GM23338 (cell line): ENCODE data around the gene SLC22A4. TPM values are rescaled to one million over a fixed set of nuclear protein-coding genes. Genes with fewer than 3 reads are reported as not detected.

Source experiments
- ATAC-seq: fragments of 200-7000 bp; cut with Tn5 transposase; 3 replicates; pipeline ENCODE4 v1.9.1; 2020
- DNase-seq: peaks from one replicate; pipeline ENCODE4 v3.0.0-alpha.2; 2015; ENCODE audit warnings: low spot score
- H2AFZ ChIP-seq: fragments of 200-600 bp; sonication (generic); 2 replicates; pipeline ENCODE4 v1.8.0; 2016; ENCODE audit warnings: antibody characterized with exemption, mild to moderate bottlenecking, moderate library complexity
- H3F3A ChIP-seq: fragments of 200-600 bp; sonication (generic); replicated peaks from 2 replicates; pipeline ENCODE4 v1.8.0; 2017; ENCODE audit warnings: antibody characterized with exemption, mixed run types, low read depth
- H3K27ac ChIP-seq: fragments of 200-600 bp; sonication (generic); 2 replicates; pipeline ENCODE4 v1.6.1; 2016; ENCODE audit warnings: low read depth
- H3K27me3 ChIP-seq: fragments of 200-600 bp; sonication (generic); 2 replicates; pipeline ENCODE4 v1.8.0; 2016; ENCODE audit warnings: mild to moderate bottlenecking, mixed run types, moderate library complexity; ENCODE audit not compliant: insufficient read depth
- H3K36me3 ChIP-seq: fragments of 200-600 bp; sonication (generic); 2 replicates; pipeline ENCODE4 v1.8.0; 2016; ENCODE audit warnings: mild to moderate bottlenecking; ENCODE audit not compliant: insufficient read depth
- H3K4me1 ChIP-seq: fragments of 200-600 bp; sonication (generic); 2 replicates; pipeline ENCODE4 v1.8.0; 2016; ENCODE audit warnings: mild to moderate bottlenecking, moderate library complexity; ENCODE audit not compliant: insufficient read depth
- H3K4me2 ChIP-seq: fragments of 200-600 bp; sonication (generic); 2 replicates; pipeline ENCODE4 v1.7.1; 2017; ENCODE audit warnings: mixed run types
- H3K4me3 ChIP-seq: fragments of 200-600 bp; sonication (generic); 2 replicates; pipeline ENCODE4 v1.6.1; 2016; ENCODE audit warnings: mixed run types
- H3K79me2 ChIP-seq: fragments of 200-600 bp; sonication (generic); replicated peaks from 2 replicates; pipeline ENCODE4 v1.8.0; 2017; ENCODE audit warnings: mild to moderate bottlenecking; ENCODE audit not compliant: insufficient read depth
- H3K9me2 ChIP-seq: fragments of 200-600 bp; sonication (generic); 2 replicates; pipeline ENCODE4 v1.8.0; 2017; ENCODE audit not compliant: insufficient read depth
- H4K20me1 ChIP-seq: fragments of 200-600 bp; sonication (generic); replicated peaks from 2 replicates; pipeline ENCODE4 v1.8.0; 2017; ENCODE audit warnings: mild to moderate bottlenecking; ENCODE audit not compliant: insufficient read depth
- H3K27ac Mint-ChIP-seq: 2 replicates; pipeline ENCODE4 v1.8.0; 2020; ENCODE audit warnings: inconsistent platforms, mild to moderate bottlenecking, moderate library complexity, mixed read lengths
- H3K27me3 Mint-ChIP-seq: 3 replicates; pipeline ENCODE4 v1.8.0; 2022; ENCODE audit warnings: low read depth, mild to moderate bottlenecking, moderate library complexity, mixed read lengths, inconsistent platforms; ENCODE audit not compliant: insufficient read depth, poor library complexity
- H3K36me3 Mint-ChIP-seq: 3 replicates; pipeline ENCODE4 v1.8.0; 2021; ENCODE audit warnings: low read depth, mild to moderate bottlenecking, inconsistent platforms, moderate library complexity, mixed read lengths
- H3K4me1 Mint-ChIP-seq: 3 replicates; pipeline ENCODE4 v1.8.0; 2020; ENCODE audit warnings: mild to moderate bottlenecking, inconsistent platforms, mixed read lengths
- H3K4me3 Mint-ChIP-seq: 3 replicates; pipeline ENCODE4 v1.8.0; 2021; ENCODE audit warnings: moderate library complexity, mild to moderate bottlenecking, inconsistent platforms, mixed read lengths
- H3K9me3 Mint-ChIP-seq: 3 replicates; pipeline ENCODE4 v1.8.0; 2020; ENCODE audit warnings: moderate library complexity, mild to moderate bottlenecking, inconsistent platforms, mixed read lengths
- CREB1 ChIP-seq: fragments of 250-450 bp; sonication (Bioruptor Pico); IDR thresholded peaks from 2 replicates; pipeline ENCODE4 v1.5.0; 2020; ENCODE audit warnings: low read depth, mild to moderate bottlenecking, moderate library complexity
- CTCF ChIP-seq, 2 experiments: fragments of 200-600 bp in 1 of 2; sonication (generic) in 1 of 2; conservative IDR thresholded peaks; 2 replicates each; pipeline versions ENCODE4 v1.5.1 to v1.6.1; 2016 to 2017; ENCODE audit warnings: antibody characterized with exemption in 2 of 2, low read depth in 2 of 2, mild to moderate bottlenecking in 2 of 2, moderate library complexity in 1 of 2
- ETS1 ChIP-seq: IDR thresholded peaks from 2 replicates; pipeline ENCODE4 v1.6.1; 2016; ENCODE audit warnings: antibody characterized with exemption
- EZH2 ChIP-seq: fragments of 200-600 bp; sonication (generic); IDR thresholded peaks from one replicate; pipeline ENCODE4 v1.8.0; 2017; ENCODE audit warnings: antibody characterized with exemption, mild to moderate bottlenecking, low read depth; ENCODE audit not compliant: unreplicated experiment
- EZH2phosphoT487 ChIP-seq: fragments of 200-600 bp; sonication (generic); IDR thresholded peaks from one replicate; pipeline ENCODE4 v1.8.1; 2018; ENCODE audit warnings: antibody characterized with exemption; ENCODE audit not compliant: unreplicated experiment
- JUNB ChIP-seq: IDR thresholded peaks from one replicate; pipeline ENCODE4 v1.6.1; 2016; ENCODE audit warnings: antibody characterized with exemption; ENCODE audit not compliant: unreplicated experiment
- NANOG ChIP-seq: IDR thresholded peaks from 2 replicates; pipeline ENCODE4 v1.6.1; 2016; ENCODE audit warnings: antibody characterized with exemption, borderline replicate concordance
- POLR2AphosphoS5 ChIP-seq: IDR thresholded peaks from 2 replicates; pipeline ENCODE4 v1.6.1; 2016; ENCODE audit warnings: antibody characterized with exemption, low read depth
- STAT1 ChIP-seq: IDR thresholded peaks from one replicate; pipeline ENCODE4 v1.6.1; 2016; ENCODE audit warnings: antibody characterized with exemption; ENCODE audit not compliant: unreplicated experiment
- ZNF114 ChIP-seq: fragments of 250-450 bp; sonication (Bioruptor Pico); IDR thresholded peaks from 2 replicates; pipeline ENCODE4 v1.5.0; 2020; ENCODE audit warnings: mild to moderate bottlenecking, moderate library complexity
- ZNF331 ChIP-seq: fragments of 250-450 bp; sonication (Bioruptor Pico); IDR thresholded peaks from 2 replicates; pipeline ENCODE4 v1.5.0; 2020; ENCODE audit warnings: low read depth, mild to moderate bottlenecking, moderate library complexity
- polyA plus RNA-seq: library from polyadenylated mRNA; unstranded; fragments of >200 nt; fragmentation: Nextera tagmentation; extraction: Ambion mirVana; gene quantifications from 2 replicates; pipeline ENCODE4 v1.2.1, GENCODE V29; 2016
- total RNA-seq: library from RNA; depleted of rRNA; stranded (reverse); fragments of >200 nt; shearing (Covaris generic); gene quantifications from 2 replicates; pipeline ENCODE4 v1.2.3, GENCODE V29; 2014
- TF ChIP-seq, protein P1 (sequence below): fragments of 250-450 bp; sonication (Bioruptor Pico); IDR thresholded peaks from 2 replicates; pipeline ENCODE4 v1.5.0; 2020; ENCODE audit warnings: mild to moderate bottlenecking, moderate library complexity
- TF ChIP-seq, protein P2 (sequence below): IDR thresholded peaks from one replicate; pipeline ENCODE4 v1.6.1; 2018; ENCODE audit warnings: antibody characterized with exemption; ENCODE audit not compliant: unreplicated experiment

SLC22A4 gene
- total and polyA plus RNA-seq, 2 experiments from 2014 or later: 0.28 to 0.40 TPM

- no peaks in the 10 kb centered on the region for H3K9me2 ChIP-seq
- peaks cover 17% of the 10 kb centered on the region for H3K4me1 ChIP-seq
- Mint-ChIP-seq H3K9me3 (no peaks in the 10 kb centered on the region), H3K27me3 (peaks cover 23% of the 10 kb centered on the region), H3K4me1 (peaks cover 23% of the 10 kb centered on the region), H3K4me3 (peak overlapping the region; percentile 78), H3K27ac (no peak overlapping the region), H3K36me3 (no peaks in the 10 kb centered on the region; the same call in 2 of the 3 replicates)
- H3K4me3 ChIP-seq: peak overlapping the region; percentile 70
- H4K20me1 ChIP-seq: no peaks in the 10 kb centered on the region
- H2AFZ ChIP-seq: peak overlapping the region; percentile 96
- DNase-seq: no peak
- no peak overlapping the region for H3K27ac ChIP-seq
- 0 out of 2 replicates have a peak, but pooled peaks cover 3% of the 10 kb centered on the region for H3F3A ChIP-seq
- H3K36me3 ChIP-seq: no peaks in the 10 kb centered on the region
- no peak; the same call in 1 of the 3 replicates for ATAC-seq
- no peaks in the 10 kb centered on the region for H3K79me2 ChIP-seq
- H3K4me2 ChIP-seq: peak overlapping the region; percentile 85
- TF ChIP-seq, protein P1, sequence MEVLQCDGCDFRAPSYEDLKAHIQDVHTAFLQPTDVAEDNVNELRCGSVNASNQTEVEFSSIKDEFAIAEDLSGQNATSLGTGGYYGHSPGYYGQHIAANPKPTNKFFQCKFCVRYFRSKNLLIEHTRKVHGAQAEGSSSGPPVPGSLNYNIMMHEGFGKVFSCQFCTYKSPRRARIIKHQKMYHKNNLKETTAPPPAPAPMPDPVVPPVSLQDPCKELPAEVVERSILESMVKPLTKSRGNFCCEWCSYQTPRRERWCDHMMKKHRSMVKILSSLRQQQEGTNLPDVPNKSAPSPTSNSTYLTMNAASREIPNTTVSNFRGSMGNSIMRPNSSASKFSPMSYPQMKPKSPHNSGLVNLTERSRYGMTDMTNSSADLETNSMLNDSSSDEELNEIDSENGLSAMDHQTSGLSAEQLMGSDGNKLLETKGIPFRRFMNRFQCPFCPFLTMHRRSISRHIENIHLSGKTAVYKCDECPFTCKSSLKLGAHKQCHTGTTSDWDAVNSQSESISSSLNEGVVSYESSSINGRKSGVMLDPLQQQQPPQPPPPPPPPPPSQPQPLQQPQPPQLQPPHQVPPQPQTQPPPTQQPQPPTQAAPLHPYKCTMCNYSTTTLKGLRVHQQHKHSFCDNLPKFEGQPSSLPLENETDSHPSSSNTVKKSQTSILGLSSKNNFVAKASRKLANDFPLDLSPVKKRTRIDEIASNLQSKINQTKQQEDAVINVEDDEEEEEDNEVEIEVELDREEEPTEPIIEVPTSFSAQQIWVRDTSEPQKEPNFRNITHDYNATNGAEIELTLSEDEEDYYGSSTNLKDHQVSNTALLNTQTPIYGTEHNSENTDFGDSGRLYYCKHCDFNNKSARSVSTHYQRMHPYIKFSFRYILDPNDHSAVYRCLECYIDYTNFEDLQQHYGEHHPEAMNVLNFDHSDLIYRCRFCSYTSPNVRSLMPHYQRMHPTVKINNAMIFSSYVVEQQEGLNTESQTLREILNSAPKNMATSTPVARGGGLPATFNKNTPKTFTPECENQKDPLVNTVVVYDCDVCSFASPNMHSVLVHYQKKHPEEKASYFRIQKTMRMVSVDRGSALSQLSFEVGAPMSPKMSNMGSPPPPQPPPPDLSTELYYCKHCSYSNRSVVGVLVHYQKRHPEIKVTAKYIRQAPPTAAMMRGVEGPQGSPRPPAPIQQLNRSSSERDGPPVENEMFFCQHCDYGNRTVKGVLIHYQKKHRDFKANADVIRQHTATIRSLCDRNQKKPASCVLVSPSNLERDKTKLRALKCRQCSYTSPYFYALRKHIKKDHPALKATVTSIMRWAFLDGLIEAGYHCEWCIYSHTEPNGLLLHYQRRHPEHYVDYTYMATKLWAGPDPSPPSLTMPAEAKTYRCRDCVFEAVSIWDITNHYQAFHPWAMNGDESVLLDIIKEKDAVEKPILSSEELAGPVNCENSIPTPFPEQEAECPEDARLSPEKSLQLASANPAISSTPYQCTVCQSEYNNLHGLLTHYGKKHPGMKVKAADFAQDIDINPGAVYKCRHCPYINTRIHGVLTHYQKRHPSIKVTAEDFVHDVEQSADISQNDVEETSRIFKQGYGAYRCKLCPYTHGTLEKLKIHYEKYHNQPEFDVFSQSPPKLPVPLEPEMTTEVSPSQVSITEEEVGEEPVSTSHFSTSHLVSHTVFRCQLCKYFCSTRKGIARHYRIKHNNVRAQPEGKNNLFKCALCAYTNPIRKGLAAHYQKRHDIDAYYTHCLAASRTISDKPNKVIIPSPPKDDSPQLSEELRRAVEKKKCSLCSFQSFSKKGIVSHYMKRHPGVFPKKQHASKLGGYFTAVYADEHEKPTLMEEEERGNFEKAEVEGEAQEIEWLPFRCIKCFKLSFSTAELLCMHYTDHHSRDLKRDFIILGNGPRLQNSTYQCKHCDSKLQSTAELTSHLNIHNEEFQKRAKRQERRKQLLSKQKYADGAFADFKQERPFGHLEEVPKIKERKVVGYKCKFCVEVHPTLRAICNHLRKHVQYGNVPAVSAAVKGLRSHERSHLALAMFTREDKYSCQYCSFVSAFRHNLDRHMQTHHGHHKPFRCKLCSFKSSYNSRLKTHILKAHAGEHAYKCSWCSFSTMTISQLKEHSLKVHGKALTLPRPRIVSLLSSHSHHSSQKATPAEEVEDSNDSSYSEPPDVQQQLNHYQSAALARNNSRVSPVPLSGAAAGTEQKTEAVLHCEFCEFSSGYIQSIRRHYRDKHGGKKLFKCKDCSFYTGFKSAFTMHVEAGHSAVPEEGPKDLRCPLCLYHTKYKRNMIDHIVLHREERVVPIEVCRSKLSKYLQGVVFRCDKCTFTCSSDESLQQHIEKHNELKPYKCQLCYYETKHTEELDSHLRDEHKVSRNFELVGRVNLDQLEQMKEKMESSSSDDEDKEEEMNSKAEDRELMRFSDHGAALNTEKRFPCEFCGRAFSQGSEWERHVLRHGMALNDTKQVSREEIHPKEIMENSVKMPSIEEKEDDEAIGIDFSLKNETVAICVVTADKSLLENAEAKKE (CRISPR knock-in tag): no peak
- TF ChIP-seq POLR2AphosphoS5 (no peak), ZNF331 (CRISPR knock-in tag) (no peak), JUNB (no peak), ZNF114 (no peak), EZH2phosphoT487 (no peak), STAT1 (no peak), CTCF (conservative IDR thresholded peaks at IDR 0.05; ENCODE audit: low read depth in 2 of 2) (no peak), NANOG (no peak), CREB1 (no peak), ETS1 (no peak), EZH2 (no peak)
- TF ChIP-seq, protein P2, sequence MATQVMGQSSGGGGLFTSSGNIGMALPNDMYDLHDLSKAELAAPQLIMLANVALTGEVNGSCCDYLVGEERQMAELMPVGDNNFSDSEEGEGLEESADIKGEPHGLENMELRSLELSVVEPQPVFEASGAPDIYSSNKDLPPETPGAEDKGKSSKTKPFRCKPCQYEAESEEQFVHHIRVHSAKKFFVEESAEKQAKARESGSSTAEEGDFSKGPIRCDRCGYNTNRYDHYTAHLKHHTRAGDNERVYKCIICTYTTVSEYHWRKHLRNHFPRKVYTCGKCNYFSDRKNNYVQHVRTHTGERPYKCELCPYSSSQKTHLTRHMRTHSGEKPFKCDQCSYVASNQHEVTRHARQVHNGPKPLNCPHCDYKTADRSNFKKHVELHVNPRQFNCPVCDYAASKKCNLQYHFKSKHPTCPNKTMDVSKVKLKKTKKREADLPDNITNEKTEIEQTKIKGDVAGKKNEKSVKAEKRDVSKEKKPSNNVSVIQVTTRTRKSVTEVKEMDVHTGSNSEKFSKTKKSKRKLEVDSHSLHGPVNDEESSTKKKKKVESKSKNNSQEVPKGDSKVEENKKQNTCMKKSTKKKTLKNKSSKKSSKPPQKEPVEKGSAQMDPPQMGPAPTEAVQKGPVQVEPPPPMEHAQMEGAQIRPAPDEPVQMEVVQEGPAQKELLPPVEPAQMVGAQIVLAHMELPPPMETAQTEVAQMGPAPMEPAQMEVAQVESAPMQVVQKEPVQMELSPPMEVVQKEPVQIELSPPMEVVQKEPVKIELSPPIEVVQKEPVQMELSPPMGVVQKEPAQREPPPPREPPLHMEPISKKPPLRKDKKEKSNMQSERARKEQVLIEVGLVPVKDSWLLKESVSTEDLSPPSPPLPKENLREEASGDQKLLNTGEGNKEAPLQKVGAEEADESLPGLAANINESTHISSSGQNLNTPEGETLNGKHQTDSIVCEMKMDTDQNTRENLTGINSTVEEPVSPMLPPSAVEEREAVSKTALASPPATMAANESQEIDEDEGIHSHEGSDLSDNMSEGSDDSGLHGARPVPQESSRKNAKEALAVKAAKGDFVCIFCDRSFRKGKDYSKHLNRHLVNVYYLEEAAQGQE: no peak
- H3K27me3 ChIP-seq: peaks cover 11% of the 10 kb centered on the region
Measured at GRCh38 chr5:132256783-132257130, 37.4 kb upstream of the SLC22A4 start.
